Stimulated activated CD4-positive, alpha-beta T cell treated with anti-CD3 and anti-CD28 coated beads, Interleukin-1b, Interleukin-23, amount 100 ng/mL, for 4 hours (primary cell): ENCODE measurements around the gene KRT6B.
"Not testable (repeated sequence)": the region's sequence is repeated elsewhere in the genome, so short reads cannot be mapped to it uniquely, and the experiment has no call there.

ENCODE experiments used
- DNase-seq, 2 donors: peaks; one replicate each; pipeline ENCODE4 v3.0.0-alpha.2; 2020; ENCODE audit warnings: low read depth in 2 of 2

KRT6B gene

DNA sequence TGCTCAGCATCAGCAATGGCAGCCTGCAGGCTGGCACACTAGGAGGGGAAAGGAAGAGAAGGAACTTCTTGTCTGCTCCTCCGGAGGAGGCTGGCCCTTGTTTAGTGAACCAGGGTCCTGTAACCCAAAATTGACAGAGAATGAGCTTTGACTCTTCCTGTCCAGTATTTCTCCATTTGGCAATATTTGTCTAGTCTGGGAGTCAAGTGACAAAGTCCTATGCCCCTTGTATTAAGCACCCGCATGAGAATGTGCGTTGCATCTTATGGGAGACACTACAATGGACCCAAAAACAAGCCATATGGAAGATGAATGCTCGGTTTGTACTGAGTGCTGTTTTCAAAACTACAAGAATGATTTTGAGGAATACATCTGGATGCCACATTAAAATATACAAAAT is 17.9 kb upstream of the KRT6B start:
- DNase-seq = no peak

DNA sequence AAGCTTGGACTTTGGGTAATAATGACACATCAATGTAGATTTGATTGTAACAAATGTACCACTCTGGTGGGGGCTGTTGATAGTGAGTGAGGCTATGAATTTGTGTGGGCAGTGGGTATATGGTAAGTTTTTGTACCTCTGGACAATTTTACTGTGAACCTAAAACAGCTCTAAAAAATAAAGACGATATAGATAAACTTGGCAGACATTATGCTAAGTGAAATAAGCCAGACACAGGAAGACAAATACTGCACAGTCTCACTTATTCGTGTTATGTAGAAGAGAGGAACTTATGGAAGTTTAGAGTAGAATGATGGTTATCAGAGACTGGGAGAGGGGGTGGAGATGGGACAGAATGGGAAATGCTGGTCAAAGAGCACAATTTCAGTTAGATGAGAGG is 13.0 kb upstream of the KRT6B start:
- no peak for DNase-seq

DNA sequence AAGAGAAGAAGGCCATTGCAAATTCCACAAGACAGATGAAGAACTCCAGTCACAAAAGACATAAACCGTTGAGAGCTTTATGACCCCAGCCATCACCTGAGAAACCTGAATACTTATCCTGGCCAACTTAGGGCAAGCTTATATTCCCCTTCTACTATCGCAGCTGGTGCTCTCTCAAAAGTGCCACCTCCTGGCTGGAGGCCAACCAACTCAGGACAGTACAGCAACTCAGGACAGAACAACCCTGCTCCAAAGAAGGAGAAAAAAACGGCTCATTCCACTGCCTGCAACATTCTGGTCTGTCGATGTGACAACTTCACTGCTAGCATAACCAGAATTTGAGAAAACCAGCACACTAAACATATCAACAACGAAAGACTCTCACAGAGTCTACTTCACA is 9.7 kb upstream of the KRT6B start:
- DNase-seq = no peak

GRCh38 chr12:52458861-52459260 is 6.9 kb upstream of the KRT6B start:
- no peak for DNase-seq

GRCh38 chr12:52455821-52456220 is 3.9 kb upstream of the KRT6B start:
- no peak for DNase-seq

GRCh38 chr12:52454411-52455201 is 2.7 kb upstream of the KRT6B start:
- no peak for DNase-seq

DNA sequence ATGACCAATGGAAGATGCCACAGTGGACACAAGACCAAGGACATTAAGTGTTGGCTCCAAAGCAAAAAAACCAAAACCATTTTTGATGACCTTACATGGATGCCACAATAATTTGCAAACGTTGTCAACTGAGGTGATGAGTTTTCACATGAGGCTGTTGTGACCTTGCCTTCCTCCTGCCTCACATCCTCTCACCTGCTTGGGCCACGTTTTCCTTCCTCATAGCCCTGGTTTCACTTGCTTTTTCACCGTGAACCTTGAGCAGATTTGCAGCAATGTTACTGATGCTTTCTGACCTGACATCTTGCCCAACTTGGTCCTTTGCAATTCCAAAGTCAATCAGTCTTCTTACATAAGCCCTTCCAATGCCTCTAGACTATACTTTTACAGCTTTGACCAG is 3.7 kb downstream of the KRT6B start:
- DNase-seq = no peak

- DNase-seq = not testable (repeated sequence)
These were observed 4.8 kb downstream of the KRT6B start for GRCh38 chr12:52447196-52447595.

- no peak for DNase-seq
These were observed 5.4 kb downstream of the KRT6B start for GRCh38 chr12:52446367-52447045.

GRCh38 chr12:52445876-52446275 is 6.1 kb downstream of the KRT6B start:
- DNase-seq = no peak

DNA sequence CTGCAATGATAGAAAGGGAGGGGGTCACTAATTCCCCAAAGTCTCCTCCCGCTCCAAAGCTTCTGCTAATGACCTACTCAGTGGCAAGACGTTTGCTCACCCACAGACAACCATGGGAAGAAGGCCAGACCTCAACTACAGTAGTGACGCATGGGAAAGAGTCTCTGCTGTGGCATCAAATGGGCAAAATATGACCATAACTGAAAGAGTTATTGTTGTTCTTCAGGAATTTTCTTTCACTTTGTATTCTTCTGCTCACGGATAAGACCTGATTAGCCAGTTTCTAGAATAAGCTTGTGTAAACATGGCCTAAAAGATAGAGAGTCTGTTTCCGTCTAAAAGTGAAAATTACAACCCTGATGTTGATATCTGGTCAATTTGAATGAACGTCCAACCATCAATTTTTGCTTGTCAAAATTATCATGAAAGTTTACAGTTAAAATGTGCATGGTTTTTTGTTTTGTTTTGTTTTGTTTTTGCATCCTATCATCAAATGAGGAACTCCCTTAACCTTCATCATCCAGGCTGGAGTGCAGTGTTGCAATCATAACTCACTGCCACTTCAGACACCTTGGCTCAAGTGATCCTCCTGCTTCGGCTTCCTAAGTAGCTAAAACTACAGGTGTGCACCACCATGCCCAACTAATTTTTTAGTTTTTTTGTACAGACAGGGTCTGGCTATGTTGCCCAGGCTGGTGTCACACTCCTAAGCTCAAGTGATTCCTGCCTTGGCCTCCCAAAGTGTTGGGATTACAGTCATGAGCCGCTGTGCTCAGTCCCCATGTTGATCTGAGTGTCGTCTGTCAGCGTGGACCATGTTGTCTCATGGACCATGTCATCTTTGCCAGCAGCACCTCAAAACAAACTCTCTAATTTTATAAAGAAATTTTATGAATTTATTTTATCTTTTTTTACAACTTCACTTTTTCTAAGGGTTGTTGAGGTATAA is 7.0 kb downstream of the KRT6B start:
- DNase-seq = no peak

GRCh38 chr12:52443966-52444365 is 8.0 kb downstream of the KRT6B start:
- DNase-seq = no peak

DNA sequence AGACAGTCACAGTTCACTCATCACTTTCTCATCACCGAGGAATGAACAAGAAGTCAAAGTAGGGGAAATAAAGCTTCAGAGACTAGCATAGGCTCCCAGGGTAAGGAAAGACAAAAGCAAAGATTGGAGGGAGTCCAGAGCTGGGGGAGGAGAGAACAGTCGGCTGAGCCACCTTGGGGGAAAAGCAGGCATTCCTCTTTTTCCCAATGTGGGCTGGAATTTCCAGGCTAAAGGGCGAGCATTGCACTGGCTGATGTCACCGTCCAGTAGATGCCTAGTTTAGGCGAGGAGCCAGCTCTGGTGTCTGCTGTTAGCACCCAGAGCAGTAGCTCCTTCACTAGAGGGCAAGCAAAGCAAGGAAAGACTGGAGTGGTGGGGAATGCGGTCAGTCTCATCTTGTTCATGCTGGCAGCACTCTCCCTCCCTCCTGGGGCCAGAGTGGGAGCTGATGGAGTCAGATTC is 9.3 kb downstream of the KRT6B start:
- DNase-seq = no peak

GRCh38 chr12:52441320-52441911 is 10.5 kb downstream of the KRT6B start:
- DNase-seq = no peak

DNA sequence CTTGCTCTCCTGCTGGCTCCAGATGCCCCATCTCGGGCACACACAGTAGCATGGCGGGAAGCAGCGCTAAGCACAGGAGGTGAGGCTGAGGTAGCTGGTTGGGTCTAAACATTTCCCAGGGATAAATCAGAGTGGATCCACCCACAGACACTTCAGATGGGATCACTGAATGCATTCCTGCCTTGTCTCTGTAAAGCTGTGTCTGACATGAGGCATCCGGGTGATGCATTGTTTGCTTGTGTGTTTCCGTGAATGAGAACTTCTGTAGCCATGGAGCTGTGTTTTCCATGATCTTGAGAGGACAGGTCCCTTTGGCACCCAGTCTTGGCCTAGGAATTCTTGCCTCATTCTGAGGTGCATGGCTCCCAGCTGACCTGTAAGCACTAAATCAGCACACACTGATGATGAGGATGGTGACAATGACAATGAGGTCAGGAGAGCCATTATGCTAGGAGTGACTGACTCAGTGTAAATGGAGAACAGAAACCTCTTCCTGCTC is 11.1 kb downstream of the KRT6B start:
- no peak for DNase-seq

GRCh38 chr12:52439845-52440244 is 12.1 kb downstream of the KRT6B start:
- no peak for DNase-seq

- no peak for DNase-seq
These were observed 12.5 kb downstream of the KRT6B start for GRCh38 chr12:52439420-52439819.

DNA sequence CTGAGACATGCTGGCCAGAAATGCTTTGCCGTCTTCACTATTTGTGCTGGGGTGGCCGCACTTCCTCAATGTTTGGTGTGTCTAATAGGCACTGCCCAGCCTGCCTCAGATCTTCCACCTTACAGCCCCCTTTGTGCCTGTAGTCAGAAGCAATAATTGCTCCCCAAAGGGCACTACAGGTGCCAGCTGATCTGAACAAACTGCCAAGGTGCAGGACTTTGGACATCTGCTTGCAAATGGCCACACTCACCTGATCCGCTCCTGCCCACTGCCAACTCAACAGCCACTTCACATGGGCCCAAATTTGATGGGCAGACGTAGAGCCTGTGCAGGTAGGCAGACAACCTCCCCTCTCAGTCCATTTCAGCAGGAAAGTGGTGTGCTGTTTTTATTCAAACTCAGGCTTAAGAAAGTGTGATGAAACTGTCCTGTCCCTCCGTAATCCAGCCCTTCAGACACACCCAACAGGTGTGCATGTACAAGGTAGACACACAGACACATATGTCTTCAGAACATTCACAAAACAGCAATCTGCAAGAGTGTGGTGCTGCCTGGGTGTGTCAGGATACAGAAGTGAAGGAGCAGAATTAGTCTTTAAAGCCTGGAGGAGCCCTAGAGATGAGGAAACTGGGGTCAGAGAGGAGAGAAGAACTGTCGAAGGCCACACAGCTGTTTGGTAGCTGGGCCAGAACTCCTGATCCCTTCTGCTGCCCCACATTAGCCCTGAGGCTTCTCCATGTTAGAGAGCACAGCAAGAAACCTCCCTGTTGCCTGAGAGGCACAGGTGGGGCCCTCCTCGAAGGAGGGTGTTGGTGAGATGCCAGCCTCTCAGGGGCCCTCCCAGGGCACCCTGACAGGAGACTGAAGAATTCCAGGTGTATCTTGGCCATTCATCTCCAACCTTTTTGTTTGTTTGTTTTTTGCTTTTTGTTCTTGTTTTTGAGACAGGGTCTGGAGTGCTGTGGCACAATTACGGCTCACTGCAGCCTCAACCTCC is 13.3 kb downstream of the KRT6B start:
- DNase-seq = no peak

- DNase-seq = no peak
These were observed 14.4 kb downstream of the KRT6B start for GRCh38 chr12:52437508-52437907.

GRCh38 chr12:52436828-52437474 is 15.0 kb downstream of the KRT6B start:
- no peak for DNase-seq
